ENCODE results near the gene CDKN1B. TPM values are rescaled to one million over a fixed set of nuclear protein-coding genes. Genes with fewer than 3 reads are reported as not detected.

The CDKN1B gene
- total RNA-seq, 4 donors from 2014 or later: 74.3 to 104 (median 101) TPM

- H3K4me3 ChIP-seq (ENCODE audit: low read depth, poor library complexity, severe bottlenecking): peak overlapping the region; percentile 67
- 1 to 2% methylated on average over 58 to 86 of the region's 93 CpGs for WGBS, 2 donors
- intact Hi-C loops (cut with DNase I; ENCODE audit: low total_unique reads): loop anchor here (10.0 kb wide), 1 partner anchor 2001 kb away; the partner anchor contains the start of gene YBX3
- DNase-seq (ENCODE audit: low spot score in 2 of 2): peak; percentile 93 to 98
- TF ChIP-seq POLR2A (IDR thresholded peaks at IDR 0.05) (peak in 1 of 2 donors; percentile 30), CTCF (IDR thresholded peaks at IDR 0.05) (no peak)
Observed at GRCh38 chr12:12725086-12725955, 8.2 kb downstream of the CDKN1B start.

- WGBS, 2 donors: 1 to 2% methylated on average over 26 of the region's 26 CpGs
- peak overlapping the region; percentile 67 for H3K4me3 ChIP-seq (ENCODE audit: low read depth, poor library complexity, severe bottlenecking)
- TF ChIP-seq CTCF (IDR thresholded peaks at IDR 0.05) (no peak), POLR2A (IDR thresholded peaks at IDR 0.05) (no peak)
- intact Hi-C loops (cut with DNase I; ENCODE audit: low total_unique reads): loop anchor here (10.0 kb wide), 1 partner anchor 2001 kb away; the partner anchor contains the start of gene YBX3
- no peak for DNase-seq (ENCODE audit: low spot score in 2 of 2)
Observed at GRCh38 chr12:12725956-12726554, 8.9 kb downstream of the CDKN1B start.

GRCh38 chr12:12726555-12727093 is 9.5 kb downstream of the CDKN1B start:
- TF ChIP-seq CTCF (IDR thresholded peaks at IDR 0.05) (no peak), POLR2A (IDR thresholded peaks at IDR 0.05) (no peak)
- H3K4me3 ChIP-seq (ENCODE audit: low read depth, poor library complexity, severe bottlenecking): no peak overlapping the region
- no peak for DNase-seq (ENCODE audit: low spot score in 2 of 2)
- 18% methylated on average over 6 of the region's 6 CpGs for WGBS, 2 donors
- intact Hi-C loops (cut with DNase I; ENCODE audit: low total_unique reads): loop anchor here (10.0 kb wide), 1 partner anchor 2002 kb away; the partner anchor contains the start of gene YBX3

GRCh38 chr12:12731178-12731577 is 14.0 kb downstream of the CDKN1B start:
- no peak for DNase-seq (ENCODE audit: low spot score in 2 of 2)
- no peak overlapping the region for H3K4me3 ChIP-seq (ENCODE audit: low read depth, poor library complexity, severe bottlenecking)
- TF ChIP-seq CTCF (IDR thresholded peaks at IDR 0.05): no peak
- no peak for TF ChIP-seq POLR2A (IDR thresholded peaks at IDR 0.05)
- intact Hi-C loops (cut with DNase I; ENCODE audit: low total_unique reads): no loop called here

GRCh38 chr12:12731785-12732184 is 14.6 kb downstream of the CDKN1B start:
- no peak for TF ChIP-seq POLR2A (IDR thresholded peaks at IDR 0.05)
- TF ChIP-seq CTCF (IDR thresholded peaks at IDR 0.05): no peak
- intact Hi-C loops (cut with DNase I; ENCODE audit: low total_unique reads): no loop called here
- DNase-seq (ENCODE audit: low spot score in 2 of 2): no peak
- no peak overlapping the region for H3K4me3 ChIP-seq (ENCODE audit: low read depth, poor library complexity, severe bottlenecking)
- 83 to 90% methylated on average over 6 of the region's 6 CpGs for WGBS, 2 donors
